BLaER1 (cell line): ENCODE measurements around the gene CWC27.

Experiments used
- H3K27ac ChIP-seq: shearing (Covaris generic); formaldehyde crosslinking; 2 replicates; pipeline ENCODE4 v1.8.1; 2022
- H3K27me3 ChIP-seq: shearing (Covaris generic); formaldehyde crosslinking; 2 replicates; pipeline ENCODE4 v1.8.1; 2022
- H3K36me3 ChIP-seq: shearing (Covaris generic); formaldehyde crosslinking; 2 replicates; pipeline ENCODE4 v1.8.1; 2022
- H3K4me1 ChIP-seq: shearing (Covaris generic); formaldehyde crosslinking; 2 replicates; pipeline ENCODE4 v1.8.1; 2022
- H3K4me2 ChIP-seq: shearing (Covaris generic); formaldehyde crosslinking; 2 replicates; pipeline ENCODE4 v1.8.1; 2022
- H3K4me3 ChIP-seq: shearing (Covaris generic); formaldehyde crosslinking; 2 replicates; pipeline ENCODE4 v1.8.1; 2022
- H3K9ac ChIP-seq: shearing (Covaris generic); formaldehyde crosslinking; 2 replicates; pipeline ENCODE4 v1.8.1; 2022
- H3K9me3 ChIP-seq: shearing (Covaris generic); formaldehyde crosslinking; 2 replicates; pipeline ENCODE4 v1.8.1; 2022
- H4K20me1 ChIP-seq: shearing (Covaris generic); formaldehyde crosslinking; 2 replicates; pipeline ENCODE4 v1.8.1; 2022
- Cebpa-rat ChIP-seq: shearing (Covaris generic); IDR thresholded peaks from 2 replicates; pipeline ENCODE4 v1.8.1; 2022

The CWC27 gene

GRCh38 chr5:64834037-64834436 is 65.3 kb downstream of the CWC27 start:
- Histone ChIP-seq H3K36me3 (no peaks in the 10 kb centered on the region), H3K27me3 (no peaks in the 10 kb centered on the region), H4K20me1 (no peaks in the 10 kb centered on the region), H3K9me3 (no peaks in the 10 kb centered on the region), H3K4me1 (no peaks in the 10 kb centered on the region), H3K4me3 (no peak overlapping the region), H3K9ac (no peak overlapping the region), H3K4me2 (no peak overlapping the region), H3K27ac (no peak overlapping the region)
- TF ChIP-seq Cebpa-rat = no peak

GRCh38 chr5:64834611-64835010 is 65.9 kb downstream of the CWC27 start:
- no peak overlapping the region for H3K9ac ChIP-seq
- no peak overlapping the region for H3K27ac ChIP-seq
- H3K9me3 ChIP-seq = no peaks in the 10 kb centered on the region
- H3K4me1 ChIP-seq = no peaks in the 10 kb centered on the region
- TF ChIP-seq Cebpa-rat = no peak
- no peaks in the 10 kb centered on the region for H3K36me3 ChIP-seq
- no peak overlapping the region for H3K4me3 ChIP-seq
- no peaks in the 10 kb centered on the region for H4K20me1 ChIP-seq
- H3K4me2 ChIP-seq = no peak overlapping the region
- no peaks in the 10 kb centered on the region for H3K27me3 ChIP-seq

- no peaks in the 10 kb centered on the region for H3K27me3 ChIP-seq
- H3K27ac ChIP-seq = no peak overlapping the region
- H3K9ac ChIP-seq = no peak overlapping the region
- H3K36me3 ChIP-seq = 0 out of 2 replicates have a peak, but pooled peaks cover 4% of the 10 kb centered on the region
- no peak for TF ChIP-seq Cebpa-rat
- no peaks in the 10 kb centered on the region for H4K20me1 ChIP-seq
- no peak overlapping the region for H3K4me2 ChIP-seq
- H3K4me1 ChIP-seq = no peaks in the 10 kb centered on the region
- no peaks in the 10 kb centered on the region for H3K9me3 ChIP-seq
- no peak overlapping the region for H3K4me3 ChIP-seq
These were observed 66.5 kb downstream of the CWC27 start for GRCh38 chr5:64835266-64835665.

- H3K4me3 ChIP-seq = no peak overlapping the region
- peaks cover 11% of the 10 kb centered on the region; the same call in 1 of the 2 replicates for H3K36me3 ChIP-seq
- H4K20me1 ChIP-seq = no peaks in the 10 kb centered on the region
- H3K27ac ChIP-seq = no peak overlapping the region
- H3K4me1 ChIP-seq = no peaks in the 10 kb centered on the region
- H3K9me3 ChIP-seq = peaks cover 7% of the 10 kb centered on the region; the same call in 1 of the 2 replicates
- H3K9ac ChIP-seq = no peak overlapping the region
- H3K27me3 ChIP-seq = no peaks in the 10 kb centered on the region
- no peak overlapping the region for H3K4me2 ChIP-seq
- no peak for TF ChIP-seq Cebpa-rat
These were observed 67.5 kb downstream of the CWC27 start for GRCh38 chr5:64836190-64836755.

- no peaks in the 10 kb centered on the region for H3K4me1 ChIP-seq
- H3K36me3 ChIP-seq = peaks cover 12% of the 10 kb centered on the region; the same call in 1 of the 2 replicates
- H3K27me3 ChIP-seq = no peaks in the 10 kb centered on the region
- H4K20me1 ChIP-seq = no peaks in the 10 kb centered on the region
- H3K9ac ChIP-seq = no peak overlapping the region
- H3K4me2 ChIP-seq = no peak overlapping the region
- H3K27ac ChIP-seq = no peak overlapping the region
- TF ChIP-seq Cebpa-rat = no peak
- no peak overlapping the region for H3K4me3 ChIP-seq
- H3K9me3 ChIP-seq = peaks cover 7% of the 10 kb centered on the region; the same call in 1 of the 2 replicates
These were observed 68.1 kb downstream of the CWC27 start for GRCh38 chr5:64836786-64837185.

GRCh38 chr5:64838376-64838775 is 69.6 kb downstream of the CWC27 start:
- Histone ChIP-seq H3K27me3 (no peaks in the 10 kb centered on the region), H3K36me3 (peaks cover 20% of the 10 kb centered on the region), H3K9me3 (peaks cover 7% of the 10 kb centered on the region; the same call in 1 of the 2 replicates), H4K20me1 (no peaks in the 10 kb centered on the region), H3K9ac (no peak overlapping the region), H3K4me3 (no peak overlapping the region), H3K4me2 (no peak overlapping the region), H3K27ac (no peak overlapping the region), H3K4me1 (no peaks in the 10 kb centered on the region)
- no peak for TF ChIP-seq Cebpa-rat

GRCh38 chr5:64838803-64839202 is 70.1 kb downstream of the CWC27 start:
- no peak for TF ChIP-seq Cebpa-rat
- no peaks in the 10 kb centered on the region for H3K27me3 ChIP-seq
- no peaks in the 10 kb centered on the region for H4K20me1 ChIP-seq
- H3K4me2 ChIP-seq = no peak overlapping the region
- no peaks in the 10 kb centered on the region for H3K4me1 ChIP-seq
- H3K27ac ChIP-seq = no peak overlapping the region
- no peak overlapping the region for H3K4me3 ChIP-seq
- peaks cover 22% of the 10 kb centered on the region for H3K36me3 ChIP-seq
- H3K9ac ChIP-seq = no peak overlapping the region
- peaks cover 7% of the 10 kb centered on the region; the same call in 1 of the 2 replicates for H3K9me3 ChIP-seq

GRCh38 chr5:64839936-64840335 is 71.2 kb downstream of the CWC27 start:
- Histone ChIP-seq H3K27ac (no peak overlapping the region), H3K9ac (no peak overlapping the region), H3K27me3 (no peaks in the 10 kb centered on the region), H3K4me1 (no peaks in the 10 kb centered on the region), H3K4me3 (no peak overlapping the region), H3K36me3 (peaks cover 34% of the 10 kb centered on the region), H3K9me3 (peaks cover 18% of the 10 kb centered on the region), H4K20me1 (no peaks in the 10 kb centered on the region), H3K4me2 (no peak overlapping the region)
- no peak for TF ChIP-seq Cebpa-rat

- H3K36me3 ChIP-seq = peaks cover 43% of the 10 kb centered on the region
- no peak overlapping the region for H3K4me3 ChIP-seq
- no peak overlapping the region for H3K4me2 ChIP-seq
- no peak for TF ChIP-seq Cebpa-rat
- peaks cover 28% of the 10 kb centered on the region for H3K9me3 ChIP-seq
- no peak overlapping the region for H3K9ac ChIP-seq
- no peaks in the 10 kb centered on the region for H3K4me1 ChIP-seq
- H3K27ac ChIP-seq = no peak overlapping the region
- H3K27me3 ChIP-seq = no peaks in the 10 kb centered on the region
- no peaks in the 10 kb centered on the region for H4K20me1 ChIP-seq
These were observed 72.2 kb downstream of the CWC27 start for GRCh38 chr5:64840958-64841357.

GRCh38 chr5:64853777-64854176 is 85.0 kb downstream of the CWC27 start:
- no peak overlapping the region for H3K4me3 ChIP-seq
- peaks cover 14% of the 10 kb centered on the region; the same call in 1 of the 2 replicates for H3K36me3 ChIP-seq
- H3K27ac ChIP-seq = no peak overlapping the region
- H3K4me2 ChIP-seq = no peak overlapping the region
- no peaks in the 10 kb centered on the region for H4K20me1 ChIP-seq
- no peaks in the 10 kb centered on the region for H3K27me3 ChIP-seq
- no peaks in the 10 kb centered on the region for H3K9me3 ChIP-seq
- no peak overlapping the region for H3K9ac ChIP-seq
- H3K4me1 ChIP-seq = no peaks in the 10 kb centered on the region
- no peak for TF ChIP-seq Cebpa-rat

GRCh38 chr5:64854855-64855254 is 86.1 kb downstream of the CWC27 start:
- H3K27ac ChIP-seq = no peak overlapping the region
- H3K9me3 ChIP-seq = no peaks in the 10 kb centered on the region
- no peaks in the 10 kb centered on the region for H3K27me3 ChIP-seq
- H3K4me2 ChIP-seq = no peak overlapping the region
- TF ChIP-seq Cebpa-rat = no peak
- no peaks in the 10 kb centered on the region for H4K20me1 ChIP-seq
- peaks cover 8% of the 10 kb centered on the region; the same call in 1 of the 2 replicates for H3K36me3 ChIP-seq
- no peaks in the 10 kb centered on the region for H3K4me1 ChIP-seq
- H3K4me3 ChIP-seq = no peak overlapping the region
- no peak overlapping the region for H3K9ac ChIP-seq
